GM18505 (cell line): ENCODE measurements around the gene NKIRAS2.

Experiments used
- ATAC-seq: cut with Tn5 transposase; IDR thresholded peaks from one replicate; pipeline ENCODE4 v1.9.1; 2021; ENCODE audit not compliant: unreplicated experiment
- POLR2A ChIP-seq: IDR thresholded peaks from 4 replicates; pipeline ENCODE4 v1.6.1; 2011; ENCODE audit warnings: borderline replicate concordance; ENCODE audit not compliant: insufficient read depth, insufficient read length; ENCODE audit errors: extremely low read depth

The NKIRAS2 gene

DNA sequence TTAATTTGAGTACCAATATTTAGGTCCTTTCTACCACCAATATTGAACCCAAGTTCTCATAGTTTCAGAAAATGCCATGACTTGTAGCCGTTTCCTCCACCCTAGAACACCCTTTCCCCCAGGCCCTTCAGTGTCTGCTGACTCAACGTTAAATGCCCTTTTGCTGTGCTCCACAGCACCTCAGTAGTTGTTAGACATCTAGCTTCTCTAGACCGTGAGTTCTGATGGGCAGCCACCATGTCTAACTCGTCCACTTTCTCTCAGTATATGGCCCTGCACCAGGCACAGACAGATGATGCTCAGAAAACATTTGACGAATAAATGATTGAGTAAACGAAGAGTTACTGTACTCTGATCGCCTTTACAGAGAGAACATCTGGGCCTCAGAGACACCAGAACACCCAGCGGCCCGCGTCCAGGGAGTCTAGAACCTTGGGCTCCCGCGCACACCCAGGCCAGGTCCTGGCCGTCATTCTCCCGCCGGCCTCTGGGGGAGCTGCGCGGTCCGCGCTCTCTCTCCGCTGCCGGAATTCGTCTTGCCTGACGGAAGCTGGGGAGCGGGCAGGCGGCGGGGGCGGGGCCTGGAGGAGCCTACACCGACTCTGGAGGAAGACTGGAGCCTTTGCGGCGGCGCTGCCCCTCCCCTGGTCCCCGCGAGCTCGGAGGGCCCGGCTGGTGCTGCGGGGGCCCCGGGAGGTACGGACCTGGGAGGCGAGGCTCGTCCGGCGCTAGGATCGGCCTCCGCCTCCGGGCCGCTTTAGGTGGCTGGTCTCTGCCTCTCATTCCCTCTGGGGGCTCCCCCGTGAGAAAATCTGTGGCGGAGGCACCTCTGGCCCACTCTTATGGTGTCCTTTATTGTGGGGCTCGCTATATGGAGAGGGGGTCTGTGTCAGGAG is at the start of gene NKIRAS2:
TSS of gene NKIRAS2 (plus strand) at position 582 of the 896 bp plus-strand sequence. CDS start 1,488 bp downstream, outside the sequence.
- ATAC-seq, result peak; percentile 64
- TF ChIP-seq POLR2A, result peak; percentile 85

DNA sequence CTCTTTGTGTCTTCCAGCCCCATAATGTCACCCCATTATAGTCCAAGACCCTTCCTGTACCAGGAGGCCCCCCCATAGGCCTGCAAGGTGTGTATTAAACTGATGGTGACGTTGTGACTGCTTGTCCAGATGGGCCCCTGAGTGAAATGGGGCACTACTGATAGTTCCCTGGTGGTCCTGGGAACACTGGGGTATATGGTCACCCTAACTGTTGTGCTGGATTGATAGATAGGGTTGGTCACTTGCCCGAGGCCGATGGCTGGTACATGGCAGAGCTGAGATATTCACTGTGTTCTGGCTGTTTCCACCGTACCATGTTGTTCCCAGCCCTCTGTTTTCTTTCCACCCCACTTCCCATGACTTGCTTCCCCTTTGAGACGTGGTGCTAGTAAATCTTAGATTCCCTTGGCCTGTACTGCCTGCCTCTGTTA is 49.0 kb upstream of the NKIRAS2 start:
- TF ChIP-seq POLR2A, result no peak
- ATAC-seq, result no peak

DNA sequence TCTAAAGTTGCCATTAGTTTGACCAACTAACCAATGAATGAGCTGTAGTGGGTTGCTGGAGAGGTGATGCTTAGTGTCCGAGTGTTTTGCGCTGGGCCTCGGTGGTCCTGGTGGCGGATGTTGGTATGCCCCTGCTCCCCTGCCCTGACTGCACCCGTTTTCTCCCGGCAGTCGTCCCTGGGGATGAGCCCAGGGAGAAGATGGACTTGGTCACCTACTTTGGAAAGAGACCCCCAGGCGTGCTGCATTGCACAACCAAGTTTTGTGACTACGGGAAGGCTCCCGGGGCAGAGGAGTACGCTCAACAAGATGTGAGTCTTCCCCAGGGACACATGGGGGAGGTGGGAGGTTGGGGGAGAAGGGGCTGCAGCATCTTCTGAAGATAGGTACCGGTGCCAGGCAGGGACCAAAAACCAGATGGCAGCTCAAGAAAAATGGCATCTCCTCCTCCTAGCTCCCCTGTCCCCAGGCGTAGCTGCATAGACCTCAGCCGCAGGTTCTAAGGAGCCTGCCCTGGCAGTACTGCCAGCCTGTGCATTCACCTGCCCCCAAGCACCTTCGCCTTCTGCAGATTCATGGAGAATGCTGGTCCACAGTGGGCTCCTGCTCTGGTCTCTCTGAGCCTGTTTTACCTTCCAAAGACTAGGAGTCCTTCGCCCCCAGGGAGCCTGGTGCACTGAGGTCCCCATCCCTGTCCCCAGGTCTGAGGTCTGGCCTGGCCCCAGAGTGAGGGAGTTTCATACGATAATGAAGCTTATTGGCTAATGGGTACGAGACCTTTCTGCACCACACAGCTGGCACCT is 48.0 kb upstream of the NKIRAS2 start:
- no peak for ATAC-seq
- no peak for TF ChIP-seq POLR2A

DNA sequence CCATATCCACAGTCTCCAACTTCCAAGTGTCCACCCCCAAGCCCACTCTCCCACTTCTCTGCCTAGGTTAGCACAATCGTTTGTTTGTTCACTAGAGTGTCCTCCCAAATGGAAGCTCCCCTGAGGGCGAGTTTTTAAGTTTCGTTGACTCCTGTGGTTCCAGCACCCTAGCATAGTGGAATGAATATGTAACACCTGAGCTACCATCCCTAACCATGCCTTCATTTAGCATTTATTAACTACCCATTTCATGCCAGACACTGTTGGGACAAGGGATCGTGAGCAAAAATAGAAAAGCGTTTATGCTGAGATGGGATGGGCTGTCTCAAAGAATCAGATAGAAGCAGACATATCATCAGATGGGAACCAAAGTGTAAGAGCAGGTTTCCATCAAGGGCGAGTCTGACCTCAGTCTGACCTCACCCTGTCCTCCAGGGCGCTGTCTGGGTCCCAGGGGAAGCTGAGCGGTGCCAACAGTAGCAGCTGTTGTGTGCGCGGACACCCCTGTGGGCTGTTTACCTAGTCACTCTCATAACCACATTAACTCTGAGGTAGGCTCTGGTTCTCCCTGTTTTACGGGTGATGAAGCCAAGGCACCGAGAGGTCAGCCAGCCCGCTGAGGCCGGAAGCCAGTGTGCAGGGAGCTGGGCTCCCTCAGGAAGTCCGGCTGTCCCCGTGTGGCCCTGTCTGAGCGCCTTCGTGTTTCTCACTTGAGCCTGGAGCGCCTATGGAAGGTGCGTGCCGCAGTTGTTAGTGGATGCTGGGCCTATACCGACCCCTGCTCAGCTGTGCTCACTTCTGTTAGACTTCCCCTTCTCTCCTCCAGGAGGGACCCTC is 47.1 kb upstream of the NKIRAS2 start:
- no peak for TF ChIP-seq POLR2A
- ATAC-seq, result no peak

DNA sequence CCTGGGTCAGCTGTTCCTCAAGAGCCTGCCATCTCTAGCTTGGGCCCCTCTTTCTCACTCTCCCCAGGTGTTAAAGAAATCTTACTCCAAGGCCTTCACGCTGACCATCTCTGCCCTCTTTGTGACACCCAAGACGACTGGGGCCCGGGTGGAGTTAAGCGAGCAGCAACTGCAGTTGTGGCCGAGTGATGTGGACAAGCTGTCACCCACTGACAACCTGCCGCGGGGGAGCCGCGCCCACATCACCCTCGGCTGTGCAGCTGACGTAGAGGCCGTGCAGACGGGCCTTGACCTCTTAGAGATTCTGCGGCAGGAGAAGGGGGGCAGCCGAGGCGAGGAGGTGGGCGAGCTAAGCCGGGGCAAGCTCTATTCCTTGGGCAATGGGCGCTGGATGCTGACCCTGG is 46.5 kb upstream of the NKIRAS2 start:
- TF ChIP-seq POLR2A, result no peak

DNA sequence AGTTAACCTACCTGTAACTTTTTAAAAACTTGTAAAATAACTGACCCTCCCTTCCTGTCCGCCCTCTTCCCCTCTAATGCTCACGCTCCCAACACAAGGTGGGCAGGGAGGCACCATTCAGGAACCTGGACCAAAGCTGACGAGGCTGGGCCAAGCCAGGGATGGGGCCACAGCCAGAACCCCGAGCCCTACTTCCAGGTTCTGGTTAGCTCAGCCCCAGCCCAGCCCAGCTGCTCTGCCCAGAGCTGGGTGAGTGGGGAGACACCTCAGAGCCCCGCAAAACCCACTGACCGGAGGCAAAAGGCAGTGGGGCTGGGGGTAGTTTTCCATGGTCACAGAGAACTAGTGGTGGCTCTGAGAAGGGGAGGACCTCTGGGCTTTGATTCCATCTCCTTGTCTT is 45.9 kb upstream of the NKIRAS2 start:
- no peak for TF ChIP-seq POLR2A
- no peak for ATAC-seq

More for the DNA sequence above, 46.5 kb upstream of the NKIRAS2 start:
- no peak for ATAC-seq

DNA sequence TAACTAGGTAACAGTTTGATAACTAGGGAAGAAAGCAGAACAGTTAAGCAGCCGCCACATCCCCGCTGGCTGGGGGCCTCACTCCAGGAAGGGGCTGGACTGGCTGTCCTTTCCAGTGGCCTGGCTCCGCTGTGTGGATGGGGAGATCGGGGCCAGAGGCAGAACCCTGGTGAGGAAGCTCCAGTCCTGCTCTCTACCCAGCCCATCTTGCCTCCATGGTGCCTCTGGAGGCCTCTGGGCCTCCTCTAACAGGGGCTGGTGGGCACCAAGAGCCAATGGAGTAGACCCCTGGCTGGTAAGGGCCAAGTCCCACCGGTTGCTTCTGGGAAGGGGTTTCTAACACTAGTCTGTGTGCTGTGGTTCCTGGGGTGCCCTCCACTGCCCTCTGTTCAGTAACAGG is 45.2 kb upstream of the NKIRAS2 start:
- no peak for ATAC-seq
- TF ChIP-seq POLR2A, result no peak

DNA sequence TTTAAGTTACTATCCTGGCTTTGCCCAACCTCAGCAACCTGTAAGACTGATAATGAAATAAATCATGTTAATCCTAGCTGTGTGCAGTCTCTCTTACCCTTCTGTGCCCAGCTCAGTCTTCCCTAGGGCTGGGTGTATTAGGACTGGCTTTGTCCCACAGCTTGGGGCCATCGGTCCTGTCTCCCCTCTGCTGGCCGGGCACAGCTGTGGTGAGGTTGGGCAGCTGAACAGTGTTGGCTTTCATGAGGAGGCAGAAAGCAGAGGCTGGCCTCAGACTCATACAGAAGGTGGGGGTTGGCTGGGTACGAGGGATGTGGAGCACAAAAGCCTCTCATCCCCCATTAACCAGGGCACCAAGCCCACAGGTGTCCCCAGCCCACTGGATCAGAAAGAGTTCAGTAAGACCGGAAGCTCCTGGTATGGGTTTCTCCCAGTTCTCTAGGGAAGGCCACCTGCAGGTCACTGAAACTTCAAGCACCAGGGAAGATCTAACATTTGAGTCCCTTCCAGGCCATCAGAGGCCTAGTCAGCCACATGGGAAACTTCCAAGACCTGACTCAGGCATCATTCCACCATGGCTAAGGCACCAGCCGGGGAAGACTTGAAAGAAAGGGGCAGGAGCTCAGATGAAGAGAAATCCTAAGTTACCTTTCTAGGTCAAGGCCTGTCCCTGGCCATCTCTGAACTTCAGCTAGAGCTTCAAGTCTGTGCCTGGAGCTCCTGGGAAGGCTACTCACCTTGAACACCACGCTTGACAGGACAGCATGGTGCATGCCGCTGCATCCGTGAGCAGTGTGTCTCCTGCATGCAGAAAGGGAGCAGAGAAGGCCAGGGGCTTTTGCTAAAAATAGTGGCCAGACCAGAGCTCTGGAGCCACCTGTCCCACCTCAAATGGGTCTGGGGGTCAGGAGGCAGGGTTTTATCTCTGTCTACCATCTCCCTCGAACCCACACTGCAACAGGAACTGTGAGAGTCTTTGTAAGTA is 44.5 kb upstream of the NKIRAS2 start:
- ATAC-seq, result no peak
- no peak for TF ChIP-seq POLR2A

DNA sequence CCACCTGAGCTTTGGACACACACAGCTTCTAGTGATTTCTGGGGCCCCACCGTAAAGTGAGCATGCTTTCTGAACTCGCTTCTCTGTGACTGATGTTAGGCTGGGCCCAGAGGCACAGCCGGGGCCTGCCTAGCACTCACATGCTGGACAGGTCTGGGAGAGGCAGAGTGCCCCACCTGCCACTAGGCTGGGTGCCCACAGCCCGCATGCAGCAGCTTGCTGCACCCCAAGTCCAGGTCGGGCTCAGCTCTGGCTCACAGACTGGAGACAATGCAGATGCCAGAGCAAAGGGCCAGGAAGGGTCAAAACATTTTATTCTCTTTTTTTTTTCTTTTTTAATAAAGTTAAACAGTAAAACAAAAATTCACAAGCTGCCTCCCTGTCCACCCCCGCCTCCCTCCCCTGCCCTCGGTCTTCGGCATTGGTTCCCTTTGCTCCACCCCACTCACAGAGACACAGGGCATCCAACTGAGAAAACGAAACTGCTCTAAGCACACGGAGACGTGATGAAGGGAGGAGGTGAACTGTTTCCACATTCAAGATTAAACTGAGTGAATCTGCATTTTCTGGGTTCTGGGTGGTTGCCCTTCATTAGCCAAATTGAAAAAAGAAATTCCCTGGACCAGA is 43.6 kb upstream of the NKIRAS2 start:
- no peak for ATAC-seq
- no peak for TF ChIP-seq POLR2A

DNA sequence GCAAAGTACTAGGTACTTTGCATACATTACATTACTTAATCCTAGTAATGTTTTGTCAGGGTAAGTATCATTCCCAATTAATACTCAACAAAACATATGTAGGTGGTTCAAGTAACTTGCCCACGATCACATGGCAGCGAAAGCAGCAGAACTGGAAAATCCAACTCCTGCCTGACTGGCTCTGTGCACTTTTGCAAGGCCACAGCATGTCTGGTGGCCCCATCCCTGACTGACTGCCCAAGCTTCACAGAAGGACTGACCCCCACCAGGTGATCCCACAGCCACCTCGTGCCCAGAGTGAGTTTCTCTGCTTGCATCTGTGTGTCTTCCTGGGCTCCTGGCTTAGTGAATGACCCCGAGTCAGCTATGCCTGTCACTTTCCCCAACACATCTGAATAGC is 41.9 kb upstream of the NKIRAS2 start:
- TF ChIP-seq POLR2A, result peak; percentile 22
- ATAC-seq, result no peak

DNA sequence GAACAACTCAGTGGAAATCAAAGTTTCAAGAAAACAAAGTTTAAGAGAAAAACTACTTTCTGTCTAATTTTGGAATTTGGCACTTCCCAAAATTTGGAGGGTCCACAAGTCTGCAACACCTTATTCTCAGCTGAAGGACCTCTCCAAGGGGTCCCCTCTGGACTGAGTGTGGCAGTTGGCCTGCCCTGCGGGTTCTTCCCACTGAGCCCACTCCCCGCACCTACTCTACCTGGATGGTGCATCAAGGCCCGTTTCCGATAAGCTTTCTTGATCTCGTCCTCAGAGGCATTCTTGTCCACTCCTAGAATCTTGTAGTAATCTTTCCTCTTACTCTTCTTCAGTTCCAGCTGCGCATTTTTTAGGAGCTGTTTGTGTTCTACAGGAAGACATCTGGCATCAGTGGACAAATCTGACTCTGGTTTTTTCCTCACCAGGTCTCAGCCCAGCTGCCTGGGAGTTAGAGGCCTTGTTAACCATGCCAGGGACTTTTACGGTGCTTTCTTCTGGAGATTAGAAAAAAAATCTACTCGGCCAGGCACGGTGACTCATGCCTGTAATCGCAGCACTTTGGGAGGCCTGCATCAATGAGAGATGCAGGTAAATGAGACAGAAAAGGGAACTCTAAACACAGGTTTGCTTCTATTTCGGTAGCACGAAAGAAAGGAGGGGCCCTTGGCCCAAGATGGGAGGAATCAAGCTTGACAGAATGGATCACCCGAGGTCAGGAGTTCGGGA is 37.7 kb upstream of the NKIRAS2 start:
- no peak for ATAC-seq
- no peak for TF ChIP-seq POLR2A
